Islet precursor cell (in vitro differentiated cells): Measurements from ENCODE around the gene RNF135.
"Not testable (repeated sequence)": the region's sequence is repeated elsewhere in the genome, so short reads cannot be mapped to it uniquely, and the experiment has no call there.

Experiments
- DNase-seq: peaks from one replicate; pipeline ENCODE4 v3.0.0-alpha.2; 2018

Gene RNF135

GRCh38 chr17:31004160-31004559 is 33.3 kb downstream of the RNF135 start:
- DNase-seq = no peak

- no peak for DNase-seq
Measured at GRCh38 chr17:31007695-31008373, 37.0 kb downstream of the RNF135 start.

- DNase-seq = peak; percentile 92
Measured at GRCh38 chr17:31008374-31009041, 37.7 kb downstream of the RNF135 start.

- DNase-seq = peak; percentile 63
Measured at GRCh38 chr17:31009042-31009702, 38.3 kb downstream of the RNF135 start.

- not testable (repeated sequence) for DNase-seq
Measured at GRCh38 chr17:31010014-31010413, 39.2 kb downstream of the RNF135 start.

GRCh38 chr17:31013844-31014243 is 43.0 kb downstream of the RNF135 start:
- DNase-seq = no peak

GRCh38 chr17:31015639-31016038 is 44.8 kb downstream of the RNF135 start:
- DNase-seq = peak; percentile 66

- no peak for DNase-seq
Measured at GRCh38 chr17:31019004-31019403, 48.2 kb downstream of the RNF135 start.

GRCh38 chr17:31023171-31023570 is 52.3 kb downstream of the RNF135 start:
- DNase-seq = not testable (repeated sequence)

GRCh38 chr17:31031841-31032240 is 61.0 kb downstream of the RNF135 start:
- DNase-seq = no peak

GRCh38 chr17:31035611-31036010 is 64.8 kb downstream of the RNF135 start:
- DNase-seq = not testable (repeated sequence)

GRCh38 chr17:31040837-31041236 is 70.0 kb downstream of the RNF135 start:
- DNase-seq = not testable (repeated sequence)

GRCh38 chr17:31042378-31042777 is 71.5 kb downstream of the RNF135 start:
- peak; percentile 25 for DNase-seq

GRCh38 chr17:31046856-31047425 is 76.1 kb downstream of the RNF135 start:
- DNase-seq = peak; percentile 2

- DNase-seq = peak; percentile 27
Measured at GRCh38 chr17:31048142-31048541, 77.3 kb downstream of the RNF135 start.

GRCh38 chr17:31048780-31049179 is 77.9 kb downstream of the RNF135 start:
- peak; percentile 14 for DNase-seq
